H1 (cell line): ENCODE data around the gene ENO2. TPM values are rescaled to one million over a fixed set of nuclear protein-coding genes. Genes with fewer than 3 reads are reported as not detected.

ENCODE experiments used
- RAD21 ChIP-seq, 2 experiments: IDR thresholded peaks in 1 of 2; conservative IDR thresholded peaks in 1 of 2; 2 replicates each; pipeline ENCODE4 v1.6.1; 2011; ENCODE audit warnings: low read depth in 2 of 2, low read length in 2 of 2, improper control_type of control experiment in 1 of 2, inconsistent platforms in 1 of 2, mild to moderate bottlenecking in 1 of 2, moderate library complexity in 1 of 2
- SUZ12 ChIP-seq: fragments of 200-600 bp; sonication (generic); IDR thresholded peaks from 2 replicates; pipeline ENCODE4 v1.6.1; 2012; ENCODE audit warnings: mild to moderate bottlenecking, inconsistent platforms, low read length, moderate library complexity, mixed read lengths
- polyA plus RNA-seq, 7 experiments: library from polyadenylated mRNA; depleted of rRNA in 3 of 7; stranded (reverse) in 5 of 7; unstranded in 2 of 7; fragments of >200 nt in 5 of 7; fragments of 200-250 nt in 2 of 7; gene quantifications; 1 replicate in 5 of 7; 2 replicates in 1 of 7; 4 replicates in 1 of 7; pipeline versions ENCODE4 v1.2.1 to v1.2.3, GENCODE V29; 2011 to 2013; ENCODE audit warnings: missing spikeins in 2 of 7, mixed read lengths in 2 of 7
- total RNA-seq: library from RNA; stranded (reverse); fragmentation: NEBNext Ultra II Directional; extraction: Animal tissue kit (Norgen Biotek cat#: 25700); gene quantifications from 2 replicates; pipeline ENCODE4 v1.2.1, GENCODE V29; 2021

The ENO2 gene
- total and polyA plus RNA-seq, 2 of the 8 experiments (the other 6 are each of a cell fraction or from before 2014, with no cell fraction given): 92.4 to 102 TPM

DNA sequence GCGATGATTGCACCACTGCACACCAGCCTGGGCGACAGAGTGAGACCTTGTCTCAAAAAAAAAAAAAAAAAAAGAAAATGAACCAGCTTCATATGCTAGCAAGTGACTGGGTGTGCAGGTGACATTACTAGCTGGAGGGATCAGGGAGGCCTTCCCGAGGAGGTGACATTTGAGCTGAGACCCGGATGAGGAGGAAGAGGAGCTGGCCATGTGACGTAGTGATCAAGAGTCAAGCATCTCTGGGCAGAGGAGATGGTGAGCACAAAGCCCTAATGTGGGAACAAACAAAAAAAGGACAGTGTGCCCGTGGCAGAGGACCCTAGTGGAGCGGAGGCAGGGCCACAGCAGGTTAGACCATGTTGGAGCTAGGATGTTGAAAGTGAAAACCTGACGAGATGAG is 33.2 kb downstream of the ENO2 start (continued):
- TF ChIP-seq SUZ12: no peak
- no peak for TF ChIP-seq RAD21 (IDR thresholded peaks at IDR 0.05 in 1 of 2, conservative IDR thresholded peaks at IDR 0.05 in 1 of 2; ENCODE audit: low read depth in 2 of 2, low read length in 2 of 2)
